HUDEP-2 (cell line): ENCODE data around the gene SOD3.
A peak's percentile ranks its signal among the peaks of the same experiment; 100 is the strongest.

Source experiments
- DNase-seq, 76 experiments: peaks; one replicate each; lab custom pipeline; 2025; ENCODE audit not compliant: unreplicated experiment in 76 of 76; lab: John Stamatoyannopoulos, UW

Gene SOD3

DNA sequence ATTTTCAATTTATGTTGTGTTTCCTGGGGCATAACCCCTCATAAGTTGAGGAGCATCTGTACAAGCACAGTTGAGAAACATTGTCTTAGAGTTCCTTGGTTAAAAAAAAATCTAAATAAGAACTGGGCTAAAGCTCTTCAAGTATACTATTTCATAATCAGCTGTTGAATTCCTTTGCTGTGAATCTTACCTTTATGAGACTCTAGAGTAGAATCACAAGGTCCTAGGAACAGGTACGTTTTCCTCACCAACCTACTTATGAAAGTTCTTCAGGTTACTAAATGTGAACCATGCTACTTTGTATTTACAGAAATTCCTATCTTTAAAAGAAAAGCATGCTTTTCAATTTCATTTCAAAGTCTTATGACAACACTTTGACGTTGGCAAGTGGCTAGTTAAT, 20.9 kb upstream of the SOD3 start:
- no peak for DNase-seq

GRCh38 chr4:24775032-24775605, 20.3 kb upstream of the SOD3 start:
- no peak for DNase-seq

- no peak for DNase-seq
Measured at GRCh38 chr4:24775750-24776149, 19.6 kb upstream of the SOD3 start.

- DNase-seq, result no peak
Measured at GRCh38 chr4:24777536-24778463, 17.6 kb upstream of the SOD3 start.

GRCh38 chr4:24778464-24779225, 16.7 kb upstream of the SOD3 start:
- no peak for DNase-seq

- no peak for DNase-seq
Measured at GRCh38 chr4:24780936-24781495, 14.4 kb upstream of the SOD3 start.

DNA sequence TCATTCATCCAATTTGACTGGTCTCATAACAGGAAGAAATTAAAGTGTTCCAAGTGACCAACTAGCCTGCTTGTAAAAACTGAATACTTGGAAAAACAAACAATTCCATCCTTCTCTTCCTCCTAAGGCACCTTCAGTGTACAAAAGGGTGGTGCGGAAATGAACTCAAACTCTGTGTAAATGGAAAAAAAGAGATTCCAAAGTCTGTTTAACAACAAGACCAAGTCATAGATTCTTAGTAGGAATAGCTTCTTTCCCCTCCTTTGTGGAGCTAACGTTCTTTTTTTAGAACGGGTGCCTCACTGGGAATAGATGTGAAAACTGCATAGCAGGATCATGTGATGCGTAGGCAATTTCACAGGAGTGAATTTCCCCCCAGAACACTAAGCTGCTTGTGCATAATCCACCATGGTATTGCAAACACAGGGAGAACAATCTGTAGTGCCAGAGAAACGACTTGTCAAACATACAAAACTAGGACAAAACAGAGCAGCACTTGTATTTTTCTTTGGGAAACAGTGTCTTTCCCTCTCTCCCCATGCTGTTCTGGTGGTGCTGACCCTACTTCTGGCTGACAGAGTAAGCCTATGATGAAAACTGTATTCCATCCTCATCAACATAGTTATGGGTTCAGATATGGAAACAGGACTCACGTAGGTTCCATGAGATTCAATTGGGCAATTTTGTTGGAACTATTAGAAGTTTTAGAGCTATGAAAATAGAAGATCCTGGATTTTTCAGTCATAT, 13.2 kb upstream of the SOD3 start:
- DNase-seq, result no peak

- DNase-seq, result no peak
Measured at GRCh38 chr4:24783506-24783905, 11.9 kb upstream of the SOD3 start.

- DNase-seq, result no peak
Measured at GRCh38 chr4:24791043-24791442, 4.3 kb upstream of the SOD3 start.

DNA sequence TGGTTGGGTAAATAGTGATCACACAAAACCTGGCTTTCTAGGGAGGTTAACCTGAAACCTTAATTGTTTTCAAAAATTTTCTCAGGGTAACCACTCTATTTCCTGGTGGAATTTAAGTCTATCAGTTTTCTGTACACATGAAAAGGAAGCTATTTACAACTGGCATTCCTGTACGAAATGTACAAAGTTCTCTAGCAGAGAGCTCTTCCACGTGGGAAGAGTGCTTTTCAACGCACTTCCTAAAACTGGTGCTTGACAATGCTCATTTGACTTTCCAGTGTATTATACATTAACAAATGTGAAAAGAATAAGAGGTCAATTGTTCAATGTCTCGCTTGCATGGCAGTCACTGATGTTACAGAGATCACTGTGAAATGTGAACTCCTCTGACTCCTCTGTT, 2.8 kb upstream of the SOD3 start:
- DNase-seq, result no peak

DNA sequence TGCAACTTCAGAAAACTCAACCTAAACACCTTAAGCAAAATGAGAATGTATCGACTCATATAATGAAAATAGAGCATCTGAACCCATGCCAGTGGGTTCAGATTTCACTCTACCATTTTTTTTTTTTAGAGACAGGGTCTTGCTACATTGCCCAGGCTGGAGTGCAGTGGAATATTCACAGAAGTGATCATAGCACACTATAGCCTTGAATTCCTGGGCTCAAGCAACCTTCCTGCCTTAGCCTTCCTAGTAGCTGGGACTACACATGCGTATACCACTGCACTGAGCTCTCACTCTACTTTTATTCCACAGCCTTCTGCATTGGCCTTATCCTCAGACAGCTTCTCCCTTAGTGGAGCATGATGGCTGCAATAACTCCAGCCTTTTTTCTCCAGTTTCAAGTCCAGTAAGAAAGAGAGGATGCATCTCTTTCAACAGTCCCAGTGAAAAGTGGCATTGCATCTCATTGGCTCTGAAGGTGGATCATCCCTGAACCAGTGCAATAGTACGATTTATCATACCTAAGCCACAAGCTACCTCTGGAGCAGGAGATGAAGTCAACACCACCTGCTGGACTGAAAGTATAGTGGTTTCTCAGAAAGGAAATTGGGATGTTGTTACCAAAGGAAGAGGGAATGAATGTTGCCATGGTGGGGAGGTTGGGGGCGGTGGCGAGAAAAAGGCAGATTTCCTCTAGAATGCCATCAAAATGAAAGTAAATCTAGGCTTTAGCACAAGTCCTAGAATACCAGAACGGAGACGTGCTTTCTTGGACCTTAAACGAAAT, 2.0 kb upstream of the SOD3 start:
- no peak for DNase-seq

DNA sequence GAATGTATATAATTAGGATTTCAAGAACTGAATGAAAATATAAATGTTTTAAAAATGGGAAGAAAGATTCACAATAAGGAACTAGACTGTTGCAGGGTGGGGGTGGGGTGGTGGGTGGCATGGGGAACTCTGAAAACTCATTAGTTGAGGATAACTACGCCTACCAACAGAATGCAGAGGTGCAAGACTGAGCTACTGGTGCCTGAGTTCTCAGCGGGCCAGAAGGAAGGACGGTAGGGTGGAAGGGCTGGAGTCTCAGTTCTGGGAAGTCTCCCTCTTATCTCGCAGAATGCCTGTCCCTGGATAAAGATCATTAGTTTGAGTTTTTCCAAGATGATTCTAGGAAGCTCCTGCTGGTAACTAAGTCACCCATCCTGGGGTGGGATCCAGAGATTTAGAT, 1.3 kb upstream of the SOD3 start:
- DNase-seq, result no peak

- DNase-seq, result no peak
Measured at GRCh38 chr4:24794480-24794879, 893 bp upstream of the SOD3 start.

GRCh38 chr4:24795666-24796381, 451 bp downstream of the SOD3 start:
- DNase-seq, result peak in 13 of 76 experiments; percentile 1 to 55 (median 13)

DNA sequence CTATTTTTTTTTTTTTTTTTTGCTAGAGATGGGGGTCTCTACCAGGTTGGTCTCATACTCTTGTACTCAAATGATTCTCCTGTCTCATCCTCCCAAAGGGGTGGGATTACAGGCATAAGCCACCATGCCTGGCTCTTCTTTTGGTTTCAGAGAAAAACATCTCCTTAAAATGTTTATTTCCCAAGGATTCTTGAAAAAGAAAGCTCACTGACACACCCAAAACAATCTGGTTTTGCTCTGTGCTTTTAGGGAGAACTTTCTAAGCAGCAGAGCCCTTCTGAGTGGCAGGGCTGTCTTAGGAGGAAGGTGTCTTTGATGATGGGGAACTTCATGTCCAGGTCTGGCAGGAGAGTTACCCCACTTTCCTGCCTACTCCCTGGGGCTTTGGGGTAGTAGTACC, 1.2 kb downstream of the SOD3 start:
- no peak for DNase-seq

DNA sequence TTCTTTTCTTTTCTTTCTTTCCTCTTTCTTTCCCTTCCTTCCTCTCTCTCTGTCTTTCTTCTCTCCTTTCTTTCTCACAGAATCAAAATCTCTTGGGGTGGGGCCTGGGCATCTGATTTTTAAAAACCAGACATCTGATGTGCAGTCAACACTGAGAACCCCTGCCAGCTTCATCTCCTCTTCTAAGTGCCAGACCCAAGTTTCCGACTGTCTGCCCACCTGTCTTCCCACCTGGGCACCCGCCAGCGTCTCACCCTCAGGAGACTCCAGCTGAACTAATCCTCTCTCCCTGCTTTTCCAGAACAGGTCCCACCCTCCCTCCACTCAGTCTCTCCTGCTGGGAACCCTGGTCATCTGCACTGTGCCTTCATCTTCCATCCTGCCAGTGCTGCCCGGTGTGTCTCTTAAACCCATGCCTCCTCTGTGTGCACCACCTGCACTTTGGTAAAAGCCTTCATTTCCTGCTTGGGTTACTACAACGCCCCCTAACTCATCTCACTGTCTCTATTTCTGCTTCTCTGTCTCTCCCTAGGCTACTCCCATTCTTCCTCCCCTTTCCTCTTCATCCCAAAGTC, 2.8 kb downstream of the SOD3 start:
- no peak for DNase-seq

- no peak for DNase-seq
Measured at GRCh38 chr4:24799196-24799543, 3.8 kb downstream of the SOD3 start.

DNA sequence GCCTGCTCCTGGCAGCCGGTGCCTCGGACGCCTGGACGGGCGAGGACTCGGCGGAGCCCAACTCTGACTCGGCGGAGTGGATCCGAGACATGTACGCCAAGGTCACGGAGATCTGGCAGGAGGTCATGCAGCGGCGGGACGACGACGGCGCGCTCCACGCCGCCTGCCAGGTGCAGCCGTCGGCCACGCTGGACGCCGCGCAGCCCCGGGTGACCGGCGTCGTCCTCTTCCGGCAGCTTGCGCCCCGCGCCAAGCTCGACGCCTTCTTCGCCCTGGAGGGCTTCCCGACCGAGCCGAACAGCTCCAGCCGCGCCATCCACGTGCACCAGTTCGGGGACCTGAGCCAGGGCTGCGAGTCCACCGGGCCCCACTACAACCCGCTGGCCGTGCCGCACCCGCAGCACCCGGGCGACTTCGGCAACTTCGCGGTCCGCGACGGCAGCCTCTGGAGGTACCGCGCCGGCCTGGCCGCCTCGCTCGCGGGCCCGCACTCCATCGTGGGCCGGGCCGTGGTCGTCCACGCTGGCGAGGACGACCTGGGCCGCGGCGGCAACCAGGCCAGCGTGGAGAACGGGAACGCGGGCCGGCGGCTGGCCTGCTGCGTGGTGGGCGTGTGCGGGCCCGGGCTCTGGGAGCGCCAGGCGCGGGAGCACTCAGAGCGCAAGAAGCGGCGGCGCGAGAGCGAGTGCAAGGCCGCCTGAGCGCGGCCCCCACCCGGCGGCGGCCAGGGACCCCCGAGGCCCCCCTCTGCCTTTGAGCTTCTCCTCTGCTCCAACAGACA, 4.4 kb downstream of the SOD3 start:
- no peak for DNase-seq
